Measurements from ENCODE around the gene CDH4.

Gene CDH4

GRCh38 chr20:61671559-61671958 lies 419.5 kb downstream of the CDH4 start:
- H3K18ac ChIP-seq (ENCODE audit: low read length), result no peak overlapping the region
- no peaks in the 10 kb centered on the region for H3K4me1 ChIP-seq (ENCODE audit: control insufficient read depth, low read depth, low read length)
- H3K56ac ChIP-seq (ENCODE audit: low read length), result no peak overlapping the region
- no peaks in the 10 kb centered on the region for H3K79me2 ChIP-seq (ENCODE audit: control insufficient read depth, insufficient read depth, low read length)
- no peaks in the 10 kb centered on the region for H3K27me3 ChIP-seq (ENCODE audit: insufficient read depth, low read length, poor library complexity)
- no peak overlapping the region for H3K9ac ChIP-seq (ENCODE audit: low read length)
- no peak overlapping the region for H4K8ac ChIP-seq (ENCODE audit: low read depth, low read length)
- H3K79me1 ChIP-seq (ENCODE audit: low read length), result no peaks in the 10 kb centered on the region
- H3K27ac ChIP-seq (ENCODE audit: low read depth, low read length), result no peak overlapping the region
- H3K23ac ChIP-seq (ENCODE audit: low read length), result no peak overlapping the region
- H3K36me3 ChIP-seq (ENCODE audit: control insufficient read depth, insufficient read depth, low read length), result no peaks in the 10 kb centered on the region
- 100% methylated on average over 1 of the region's 3 CpGs for WGBS (ENCODE audit: extremely low coverage, insufficient coverage, low lambda C conversion rate)
- no peak overlapping the region for H2BK5ac ChIP-seq (ENCODE audit: low read length)
- no peak overlapping the region for H3K4me3 ChIP-seq (ENCODE audit: low read length)
- H3K4ac ChIP-seq (ENCODE audit: low read depth, low read length), result no peak overlapping the region
- H2BK15ac ChIP-seq (replicated peaks; ENCODE audit: low read depth), result no peak overlapping the region
- H4K5ac ChIP-seq (ENCODE audit: low read length), result no peak overlapping the region
- H2AK5ac ChIP-seq (ENCODE audit: low read length), result no peak overlapping the region
- DNase-seq, result no peak
- no peak overlapping the region for H2BK120ac ChIP-seq (ENCODE audit: low read depth, low read length)
- H3K4me2 ChIP-seq (ENCODE audit: low read length), result no peak overlapping the region

DNA sequence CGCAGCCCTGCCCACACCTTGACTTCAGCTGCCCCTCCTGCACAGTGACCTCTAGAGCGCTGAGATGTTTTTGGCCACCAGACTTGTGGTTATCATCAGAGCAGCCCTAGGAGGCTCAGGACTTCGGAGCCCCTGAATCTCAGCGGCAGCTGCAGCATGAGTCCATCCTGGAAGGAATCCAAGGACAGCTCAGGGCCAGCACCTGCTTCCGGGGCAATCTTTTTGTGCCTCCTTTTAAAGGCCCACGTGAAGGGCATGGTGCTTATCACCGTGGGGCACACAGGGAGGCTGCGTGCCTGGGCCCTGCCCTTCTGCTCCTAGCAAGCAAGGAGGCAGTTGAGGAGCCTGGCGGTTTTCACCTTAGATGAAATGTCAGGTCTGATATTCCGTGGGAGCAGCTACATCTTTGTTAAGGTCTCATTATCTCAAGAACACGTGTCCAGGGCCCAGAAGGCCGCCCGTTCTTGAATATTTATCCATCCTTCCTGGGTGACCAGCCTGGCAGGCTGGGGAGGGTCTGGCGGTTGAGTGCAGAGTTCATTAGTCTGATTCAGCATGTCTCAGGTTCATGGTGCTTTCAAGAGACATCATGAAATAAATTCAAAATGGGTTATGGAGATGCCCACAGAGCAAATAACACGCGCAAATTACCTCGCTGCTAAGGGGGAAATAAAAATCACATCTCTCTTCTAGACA lies 421.2 kb downstream of the CDH4 start:
- Histone ChIP-seq H3K79me2 (ENCODE audit: control insufficient read depth, insufficient read depth, low read length) (no peaks in the 10 kb centered on the region), H3K4ac (ENCODE audit: low read depth, low read length) (no peak overlapping the region), H3K23ac (ENCODE audit: low read length) (no peak overlapping the region), H3K79me1 (ENCODE audit: low read length) (no peaks in the 10 kb centered on the region), H3K36me3 (ENCODE audit: control insufficient read depth, insufficient read depth, low read length) (no peaks in the 10 kb centered on the region), H3K9ac (ENCODE audit: low read length) (no peak overlapping the region), H3K27me3 (ENCODE audit: insufficient read depth, low read length, poor library complexity) (no peaks in the 10 kb centered on the region), H2BK5ac (ENCODE audit: low read length) (no peak overlapping the region), H4K5ac (ENCODE audit: low read length) (no peak overlapping the region), H2AK5ac (ENCODE audit: low read length) (no peak overlapping the region), H3K4me3 (ENCODE audit: low read length) (no peak overlapping the region), H3K18ac (ENCODE audit: low read length) (no peak overlapping the region), H4K8ac (ENCODE audit: low read depth, low read length) (no peak overlapping the region), H3K4me2 (ENCODE audit: low read length) (no peak overlapping the region), H2BK120ac (ENCODE audit: low read depth, low read length) (no peak overlapping the region), H3K56ac (ENCODE audit: low read length) (no peak overlapping the region), H3K27ac (ENCODE audit: low read depth, low read length) (no peak overlapping the region), H3K4me1 (ENCODE audit: control insufficient read depth, low read depth, low read length) (no peaks in the 10 kb centered on the region), H2BK15ac (replicated peaks; ENCODE audit: low read depth) (no peak overlapping the region)
- no CpG with 5 or more reads among the region's 17 CpGs for WGBS (ENCODE audit: extremely low coverage, insufficient coverage, low lambda C conversion rate)
- DNase-seq, result no peak

GRCh38 chr20:61674121-61674520 lies 422.1 kb downstream of the CDH4 start:
- H3K27me3 ChIP-seq (ENCODE audit: insufficient read depth, low read length, poor library complexity), result no peaks in the 10 kb centered on the region
- no peak overlapping the region for H2AK5ac ChIP-seq (ENCODE audit: low read length)
- H3K18ac ChIP-seq (ENCODE audit: low read length), result no peak overlapping the region
- H3K79me1 ChIP-seq (ENCODE audit: low read length), result no peaks in the 10 kb centered on the region
- no peak overlapping the region for H3K56ac ChIP-seq (ENCODE audit: low read length)
- no peak overlapping the region for H2BK15ac ChIP-seq (replicated peaks; ENCODE audit: low read depth)
- H3K27ac ChIP-seq (ENCODE audit: low read depth, low read length), result no peak overlapping the region
- no CpG with 5 or more reads among the region's 11 CpGs for WGBS (ENCODE audit: extremely low coverage, insufficient coverage, low lambda C conversion rate)
- H3K9ac ChIP-seq (ENCODE audit: low read length), result no peak overlapping the region
- no peak overlapping the region for H2BK5ac ChIP-seq (ENCODE audit: low read length)
- H3K36me3 ChIP-seq (ENCODE audit: control insufficient read depth, insufficient read depth, low read length), result no peaks in the 10 kb centered on the region
- DNase-seq, result no peak
- H3K4me3 ChIP-seq (ENCODE audit: low read length), result no peak overlapping the region
- H3K23ac ChIP-seq (ENCODE audit: low read length), result no peak overlapping the region
- H4K8ac ChIP-seq (ENCODE audit: low read depth, low read length), result no peak overlapping the region
- H3K4me1 ChIP-seq (ENCODE audit: control insufficient read depth, low read depth, low read length), result no peaks in the 10 kb centered on the region
- no peak overlapping the region for H3K4ac ChIP-seq (ENCODE audit: low read depth, low read length)
- no peak overlapping the region for H3K4me2 ChIP-seq (ENCODE audit: low read length)
- H2BK120ac ChIP-seq (ENCODE audit: low read depth, low read length), result no peak overlapping the region
- no peak overlapping the region for H4K5ac ChIP-seq (ENCODE audit: low read length)
- no peaks in the 10 kb centered on the region for H3K79me2 ChIP-seq (ENCODE audit: control insufficient read depth, insufficient read depth, low read length)

DNA sequence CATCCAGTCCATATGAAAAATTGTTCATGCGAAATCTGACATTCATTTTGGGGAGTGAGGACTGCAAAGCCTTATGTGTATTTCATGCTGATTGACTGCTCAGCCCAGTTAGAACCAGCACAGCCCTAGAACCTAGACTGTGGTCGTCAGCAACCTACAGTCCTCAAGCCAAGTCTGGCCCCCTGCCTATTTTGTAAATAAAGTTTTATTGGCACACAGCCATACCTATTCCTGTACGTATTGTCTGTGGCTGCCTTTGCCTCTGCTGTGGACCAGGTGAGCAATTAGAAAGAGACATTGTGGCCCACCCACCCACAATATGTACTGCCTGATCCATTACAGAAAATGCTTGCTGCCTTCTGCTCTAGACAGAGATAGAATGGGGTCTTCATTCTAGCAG lies 422.6 kb downstream of the CDH4 start:
- no peaks in the 10 kb centered on the region for H3K27me3 ChIP-seq (ENCODE audit: insufficient read depth, low read length, poor library complexity)
- H2BK120ac ChIP-seq (ENCODE audit: low read depth, low read length), result no peak overlapping the region
- H2BK15ac ChIP-seq (replicated peaks; ENCODE audit: low read depth), result no peak overlapping the region
- no peaks in the 10 kb centered on the region for H3K79me1 ChIP-seq (ENCODE audit: low read length)
- no peak overlapping the region for H2AK5ac ChIP-seq (ENCODE audit: low read length)
- H4K5ac ChIP-seq (ENCODE audit: low read length), result no peak overlapping the region
- H3K18ac ChIP-seq (ENCODE audit: low read length), result no peak overlapping the region
- no peak overlapping the region for H3K23ac ChIP-seq (ENCODE audit: low read length)
- no peak overlapping the region for H3K27ac ChIP-seq (ENCODE audit: low read depth, low read length)
- no peak overlapping the region for H2BK5ac ChIP-seq (ENCODE audit: low read length)
- no CpG with 5 or more reads among the region's 3 CpGs for WGBS (ENCODE audit: extremely low coverage, insufficient coverage, low lambda C conversion rate)
- no peak overlapping the region for H3K4ac ChIP-seq (ENCODE audit: low read depth, low read length)
- no peaks in the 10 kb centered on the region for H3K36me3 ChIP-seq (ENCODE audit: control insufficient read depth, insufficient read depth, low read length)
- no peaks in the 10 kb centered on the region for H3K4me1 ChIP-seq (ENCODE audit: control insufficient read depth, low read depth, low read length)
- H3K56ac ChIP-seq (ENCODE audit: low read length), result no peak overlapping the region
- no peaks in the 10 kb centered on the region for H3K79me2 ChIP-seq (ENCODE audit: control insufficient read depth, insufficient read depth, low read length)
- no peak overlapping the region for H3K4me3 ChIP-seq (ENCODE audit: low read length)
- no peak overlapping the region for H3K9ac ChIP-seq (ENCODE audit: low read length)
- no peak overlapping the region for H3K4me2 ChIP-seq (ENCODE audit: low read length)
- no peak overlapping the region for H4K8ac ChIP-seq (ENCODE audit: low read depth, low read length)
- DNase-seq, result no peak

DNA sequence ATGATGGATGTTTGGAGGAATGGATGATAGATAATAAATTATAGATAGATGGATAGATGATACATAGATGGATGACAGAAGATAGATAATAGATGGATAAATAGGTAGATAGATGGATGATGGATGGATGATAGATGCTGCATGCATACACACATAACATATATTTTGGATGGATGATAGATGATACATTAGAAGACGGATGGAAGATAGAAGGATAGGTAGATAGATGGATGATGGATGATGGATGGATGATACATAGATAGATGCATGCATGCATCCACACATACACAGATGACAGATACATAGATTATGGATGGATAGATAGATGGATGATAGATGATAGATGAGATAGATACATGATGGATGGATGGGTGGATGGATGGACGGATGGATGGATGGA lies 425.9 kb downstream of the CDH4 start:
- no peak overlapping the region for H4K5ac ChIP-seq (ENCODE audit: low read length)
- H3K4me3 ChIP-seq (ENCODE audit: low read length), result no peak overlapping the region
- no peak overlapping the region for H2BK120ac ChIP-seq (ENCODE audit: low read depth, low read length)
- no peaks in the 10 kb centered on the region for H3K27me3 ChIP-seq (ENCODE audit: insufficient read depth, low read length, poor library complexity)
- no peak overlapping the region for H2AK5ac ChIP-seq (ENCODE audit: low read length)
- no peaks in the 10 kb centered on the region for H3K79me2 ChIP-seq (ENCODE audit: control insufficient read depth, insufficient read depth, low read length)
- H3K4me2 ChIP-seq (ENCODE audit: low read length), result no peak overlapping the region
- H3K27ac ChIP-seq (ENCODE audit: low read depth, low read length), result no peak overlapping the region
- no peak overlapping the region for H2BK15ac ChIP-seq (replicated peaks; ENCODE audit: low read depth)
- H3K4me1 ChIP-seq (ENCODE audit: control insufficient read depth, low read depth, low read length), result no peaks in the 10 kb centered on the region
- no peak for DNase-seq
- H3K79me1 ChIP-seq (ENCODE audit: low read length), result no peaks in the 10 kb centered on the region
- 100% methylated on average over 2 of the region's 2 CpGs for WGBS (ENCODE audit: extremely low coverage, insufficient coverage, low lambda C conversion rate)
- no peaks in the 10 kb centered on the region for H3K36me3 ChIP-seq (ENCODE audit: control insufficient read depth, insufficient read depth, low read length)
- H4K8ac ChIP-seq (ENCODE audit: low read depth, low read length), result no peak overlapping the region
- H3K9ac ChIP-seq (ENCODE audit: low read length), result no peak overlapping the region
- no peak overlapping the region for H3K23ac ChIP-seq (ENCODE audit: low read length)
- no peak overlapping the region for H3K18ac ChIP-seq (ENCODE audit: low read length)
- H3K56ac ChIP-seq (ENCODE audit: low read length), result no peak overlapping the region
- no peak overlapping the region for H3K4ac ChIP-seq (ENCODE audit: low read depth, low read length)
- no peak overlapping the region for H2BK5ac ChIP-seq (ENCODE audit: low read length)

GRCh38 chr20:61678437-61678836 lies 426.4 kb downstream of the CDH4 start:
- no peak overlapping the region for H2BK120ac ChIP-seq (ENCODE audit: low read depth, low read length)
- no peak for DNase-seq
- H3K36me3 ChIP-seq (ENCODE audit: control insufficient read depth, insufficient read depth, low read length), result no peaks in the 10 kb centered on the region
- no CpG with 5 or more reads among the region's 8 CpGs for WGBS (ENCODE audit: extremely low coverage, insufficient coverage, low lambda C conversion rate)
- no peak overlapping the region for H2BK5ac ChIP-seq (ENCODE audit: low read length)
- no peak overlapping the region for H2AK5ac ChIP-seq (ENCODE audit: low read length)
- no peaks in the 10 kb centered on the region for H3K27me3 ChIP-seq (ENCODE audit: insufficient read depth, low read length, poor library complexity)
- H3K79me1 ChIP-seq (ENCODE audit: low read length), result no peaks in the 10 kb centered on the region
- H3K56ac ChIP-seq (ENCODE audit: low read length), result no peak overlapping the region
- no peaks in the 10 kb centered on the region for H3K79me2 ChIP-seq (ENCODE audit: control insufficient read depth, insufficient read depth, low read length)
- no peak overlapping the region for H3K4ac ChIP-seq (ENCODE audit: low read depth, low read length)
- no peaks in the 10 kb centered on the region for H3K4me1 ChIP-seq (ENCODE audit: control insufficient read depth, low read depth, low read length)
- no peak overlapping the region for H4K8ac ChIP-seq (ENCODE audit: low read depth, low read length)
- H3K4me2 ChIP-seq (ENCODE audit: low read length), result no peak overlapping the region
- H3K18ac ChIP-seq (ENCODE audit: low read length), result no peak overlapping the region
- H3K9ac ChIP-seq (ENCODE audit: low read length), result no peak overlapping the region
- H4K5ac ChIP-seq (ENCODE audit: low read length), result no peak overlapping the region
- H3K4me3 ChIP-seq (ENCODE audit: low read length), result no peak overlapping the region
- no peak overlapping the region for H2BK15ac ChIP-seq (replicated peaks; ENCODE audit: low read depth)
- no peak overlapping the region for H3K23ac ChIP-seq (ENCODE audit: low read length)
- no peak overlapping the region for H3K27ac ChIP-seq (ENCODE audit: low read depth, low read length)

Measured in mesendoderm (in vitro differentiated cells).